GM10266 (cell line): ENCODE results near the gene REEP6.

Experiments
- DNase-seq: peaks from one replicate; pipeline ENCODE4 v3.0.0; 2012; ENCODE audit errors: extremely low spot score
- TF ChIP-seq, protein P1 (sequence below): IDR thresholded peaks from 2 replicates; pipeline ENCODE4 v1.5.1; 2012; ENCODE audit warnings: mild to moderate bottlenecking, low read depth; ENCODE audit not compliant: control insufficient read depth, insufficient read depth; ENCODE audit errors: missing control alignments

REEP6 gene

DNA sequence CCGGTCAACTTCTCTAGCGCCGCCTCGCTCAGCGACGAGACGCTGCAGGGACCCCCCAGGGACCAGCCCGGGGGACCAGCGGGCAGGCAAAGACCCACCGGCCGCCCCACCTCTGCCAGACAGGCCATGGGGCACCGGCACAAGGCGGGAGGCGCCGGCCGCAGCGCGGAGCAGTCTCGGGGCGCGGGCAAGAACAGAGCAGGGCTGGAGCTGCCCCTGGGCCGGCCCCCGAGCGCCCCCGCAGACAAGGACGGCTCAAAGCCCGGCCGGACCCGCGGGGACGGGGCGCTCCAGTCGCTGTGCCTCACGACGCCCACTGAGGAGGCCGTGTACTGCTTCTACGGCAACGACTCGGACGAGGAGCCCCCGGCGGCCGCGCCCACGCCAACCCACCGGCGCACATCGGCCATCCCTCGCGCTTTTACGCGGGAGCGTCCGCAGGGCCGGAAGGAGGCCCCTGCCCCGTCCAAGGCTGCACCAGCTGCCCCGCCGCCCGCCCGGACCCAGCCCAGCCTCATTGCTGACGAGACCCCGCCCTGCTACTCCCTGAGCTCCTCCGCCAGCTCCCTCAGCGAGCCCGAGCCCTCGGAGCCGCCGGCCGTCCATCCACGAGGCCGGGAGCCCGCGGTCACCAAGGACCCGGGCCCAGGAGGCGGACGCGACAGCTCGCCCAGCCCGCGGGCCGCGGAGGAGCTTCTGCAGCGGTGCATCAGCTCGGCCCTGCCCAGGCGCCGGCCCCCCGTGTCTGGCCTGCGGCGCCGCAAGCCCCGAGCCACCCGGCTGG, 23.3 kb upstream of the REEP6 start:
- TF ChIP-seq, protein P1, sequence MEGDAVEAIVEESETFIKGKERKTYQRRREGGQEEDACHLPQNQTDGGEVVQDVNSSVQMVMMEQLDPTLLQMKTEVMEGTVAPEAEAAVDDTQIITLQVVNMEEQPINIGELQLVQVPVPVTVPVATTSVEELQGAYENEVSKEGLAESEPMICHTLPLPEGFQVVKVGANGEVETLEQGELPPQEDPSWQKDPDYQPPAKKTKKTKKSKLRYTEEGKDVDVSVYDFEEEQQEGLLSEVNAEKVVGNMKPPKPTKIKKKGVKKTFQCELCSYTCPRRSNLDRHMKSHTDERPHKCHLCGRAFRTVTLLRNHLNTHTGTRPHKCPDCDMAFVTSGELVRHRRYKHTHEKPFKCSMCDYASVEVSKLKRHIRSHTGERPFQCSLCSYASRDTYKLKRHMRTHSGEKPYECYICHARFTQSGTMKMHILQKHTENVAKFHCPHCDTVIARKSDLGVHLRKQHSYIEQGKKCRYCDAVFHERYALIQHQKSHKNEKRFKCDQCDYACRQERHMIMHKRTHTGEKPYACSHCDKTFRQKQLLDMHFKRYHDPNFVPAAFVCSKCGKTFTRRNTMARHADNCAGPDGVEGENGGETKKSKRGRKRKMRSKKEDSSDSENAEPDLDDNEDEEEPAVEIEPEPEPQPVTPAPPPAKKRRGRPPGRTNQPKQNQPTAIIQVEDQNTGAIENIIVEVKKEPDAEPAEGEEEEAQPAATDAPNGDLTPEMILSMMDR, result no peak
- DNase-seq, result no peak

DNA sequence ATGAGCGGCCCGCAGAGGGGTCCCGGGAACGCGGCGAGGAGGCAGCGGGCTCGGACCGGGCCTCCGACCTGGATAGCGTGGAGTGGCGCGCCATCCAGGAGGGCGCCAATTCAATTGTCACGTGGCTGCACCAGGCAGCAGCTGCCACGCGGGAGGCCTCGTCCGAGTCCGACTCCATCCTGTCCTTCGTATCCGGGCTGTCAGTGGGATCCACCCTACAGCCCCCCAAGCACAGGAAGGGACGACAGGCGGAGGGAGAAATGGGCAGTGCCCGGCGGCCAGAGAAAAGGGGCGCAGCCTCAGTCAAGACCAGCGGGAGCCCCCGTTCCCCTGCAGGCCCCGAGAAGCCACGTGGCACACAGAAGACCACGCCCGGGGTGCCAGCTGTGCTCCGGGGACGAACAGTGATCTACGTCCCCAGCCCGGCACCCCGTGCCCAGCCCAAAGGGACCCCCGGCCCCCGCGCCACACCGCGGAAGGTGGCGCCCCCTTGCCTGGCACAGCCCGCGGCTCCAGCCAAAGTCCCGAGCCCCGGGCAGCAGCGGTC, 22.6 kb upstream of the REEP6 start:
- TF ChIP-seq, protein P1, result no peak
- DNase-seq, result no peak

DNA sequence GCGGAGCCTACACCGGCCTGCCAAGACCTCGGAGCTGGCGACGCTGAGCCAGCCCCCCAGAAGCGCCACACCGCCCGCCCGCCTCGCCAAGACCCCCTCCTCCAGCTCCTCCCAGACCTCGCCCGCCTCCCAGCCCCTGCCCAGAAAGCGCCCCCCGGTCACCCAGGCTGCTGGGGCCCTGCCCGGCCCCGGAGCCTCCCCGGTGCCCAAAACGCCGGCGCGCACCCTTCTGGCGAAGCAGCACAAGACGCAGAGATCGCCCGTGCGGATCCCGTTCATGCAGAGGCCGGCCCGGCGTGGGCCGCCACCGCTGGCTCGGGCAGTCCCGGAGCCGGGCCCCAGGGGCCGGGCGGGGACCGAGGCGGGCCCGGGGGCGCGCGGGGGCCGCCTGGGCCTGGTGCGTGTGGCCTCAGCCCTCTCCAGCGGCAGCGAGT, 22.1 kb upstream of the REEP6 start:
- TF ChIP-seq, protein P1, result peak; percentile 18
- DNase-seq, result peak; percentile 81

DNA sequence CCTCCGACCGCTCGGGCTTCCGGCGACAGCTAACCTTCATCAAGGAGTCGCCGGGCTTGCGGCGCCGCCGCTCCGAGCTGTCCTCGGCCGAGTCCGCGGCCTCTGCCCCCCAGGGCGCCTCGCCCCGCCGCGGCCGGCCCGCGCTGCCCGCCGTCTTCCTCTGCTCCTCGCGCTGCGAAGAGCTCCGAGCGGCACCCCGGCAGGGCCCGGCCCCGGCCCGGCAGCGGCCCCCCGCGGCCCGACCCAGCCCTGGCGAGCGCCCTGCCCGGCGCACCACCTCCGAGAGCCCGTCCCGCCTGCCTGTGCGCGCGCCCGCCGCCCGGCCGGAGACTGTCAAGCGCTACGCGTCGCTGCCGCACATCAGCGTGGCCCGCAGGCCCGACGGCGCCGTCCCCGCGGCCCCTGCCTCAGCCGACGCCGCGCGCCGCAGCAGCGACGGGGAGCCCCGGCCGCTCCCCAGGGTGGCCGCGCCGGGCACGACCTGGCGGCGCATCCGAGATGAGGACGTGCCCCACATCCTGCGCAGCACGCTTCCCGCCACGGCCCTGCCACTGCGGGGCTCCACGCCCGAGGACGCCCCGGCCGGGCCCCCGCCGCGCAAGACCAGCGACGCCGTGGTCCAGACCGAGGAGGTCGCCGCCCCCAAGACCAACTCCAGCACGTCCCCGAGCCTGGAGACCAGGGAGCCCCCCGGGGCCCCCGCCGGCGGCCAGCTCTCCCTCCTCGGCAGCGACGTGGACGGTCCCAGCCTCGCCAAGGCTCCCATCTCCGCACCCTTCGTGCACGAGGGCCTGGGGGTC, 21.5 kb upstream of the REEP6 start:
- TF ChIP-seq, protein P1, result no peak
- no peak for DNase-seq

DNA sequence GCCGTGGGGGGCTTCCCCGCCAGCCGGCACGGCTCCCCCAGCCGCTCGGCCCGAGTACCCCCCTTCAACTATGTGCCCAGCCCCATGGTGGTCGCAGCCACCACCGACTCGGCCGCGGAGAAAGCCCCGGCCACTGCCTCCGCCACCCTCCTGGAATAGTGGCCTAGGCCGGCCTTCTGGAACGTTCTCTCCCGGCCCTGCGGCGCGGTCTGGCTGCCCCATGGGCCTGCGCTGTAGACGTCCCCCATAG, 21.0 kb upstream of the REEP6 start:
- no peak for DNase-seq
- TF ChIP-seq, protein P1, result no peak

DNA sequence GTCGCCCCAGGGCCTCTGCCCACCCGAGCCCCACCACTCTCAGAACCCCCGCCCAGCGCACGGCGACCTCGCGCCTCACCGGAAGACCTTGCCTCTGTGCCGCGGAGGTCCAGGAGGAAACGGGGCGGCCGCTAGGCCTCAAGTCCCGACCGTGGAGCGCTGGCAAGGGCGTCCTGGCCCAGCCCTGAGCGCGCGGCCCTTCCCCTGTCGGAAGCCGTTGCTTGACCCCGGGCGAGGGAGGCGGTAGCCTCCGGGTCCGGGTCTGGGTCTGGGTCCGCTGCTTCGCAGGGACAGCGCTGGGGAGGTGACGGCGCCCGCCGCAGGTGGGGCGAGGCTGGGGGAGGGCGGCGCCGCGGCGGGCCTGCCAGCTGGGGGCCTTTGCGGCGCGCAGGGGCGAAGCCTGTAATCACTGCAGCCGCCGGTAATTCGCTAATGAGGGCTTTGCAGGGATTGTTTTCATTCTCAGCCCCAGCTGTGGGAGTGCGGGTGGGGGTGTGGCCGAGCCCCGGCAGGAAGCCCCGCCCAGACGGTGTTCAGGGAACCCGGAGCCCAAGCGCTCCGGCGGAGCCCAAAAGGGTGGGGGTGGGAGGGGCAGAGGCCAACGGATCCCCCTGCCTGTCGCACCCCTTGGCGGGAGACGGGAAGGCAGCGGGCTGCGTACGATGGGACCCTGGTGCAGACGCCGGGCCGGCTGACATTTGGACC, 20.5 kb upstream of the REEP6 start:
- DNase-seq, result peak; percentile 85
- TF ChIP-seq, protein P1, result no peak

DNA sequence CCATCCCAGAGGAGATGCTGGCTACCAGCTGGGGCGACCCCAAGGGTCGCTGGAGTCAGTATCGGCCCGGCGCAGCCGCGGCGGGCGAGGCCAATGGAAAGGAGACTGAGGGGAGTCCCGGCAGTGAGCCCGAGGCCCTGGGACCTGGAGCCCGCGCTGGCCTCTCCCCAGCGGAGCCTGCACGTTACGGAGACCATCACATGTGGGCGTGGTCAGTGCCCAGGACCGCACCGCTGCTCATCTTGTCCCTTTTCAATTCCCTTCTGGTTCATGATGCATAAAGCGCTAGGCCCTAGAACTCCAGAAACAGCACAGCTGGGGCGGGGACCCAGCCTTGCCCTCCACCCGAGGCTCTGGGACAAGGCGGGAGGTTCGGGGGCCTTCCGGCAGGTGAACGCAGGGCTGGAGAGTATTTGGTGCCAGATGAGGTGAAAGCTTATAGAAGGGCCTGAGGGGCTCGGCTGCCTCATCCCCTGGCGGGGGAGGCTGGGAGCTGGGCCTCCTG, 19.9 kb upstream of the REEP6 start:
- no peak for DNase-seq
- TF ChIP-seq, protein P1, result no peak
